NT2/D1 (cell line): ENCODE measurements around the gene PACS1.

ENCODE experiments used
- SUZ12 ChIP-seq: IDR thresholded peaks from 2 replicates; pipeline ENCODE4 v1.6.1; 2011; ENCODE audit not compliant: insufficient read length, insufficient read depth; ENCODE audit errors: extremely low read depth
- YY1 ChIP-seq: IDR thresholded peaks from 2 replicates; pipeline ENCODE4 v1.6.1; 2011; ENCODE audit not compliant: insufficient read length, insufficient read depth
- ZNF274 ChIP-seq: IDR thresholded peaks from 2 replicates; pipeline ENCODE4 v1.6.1; 2011; ENCODE audit warnings: mild to moderate bottlenecking, low read depth, low read length

DNA sequence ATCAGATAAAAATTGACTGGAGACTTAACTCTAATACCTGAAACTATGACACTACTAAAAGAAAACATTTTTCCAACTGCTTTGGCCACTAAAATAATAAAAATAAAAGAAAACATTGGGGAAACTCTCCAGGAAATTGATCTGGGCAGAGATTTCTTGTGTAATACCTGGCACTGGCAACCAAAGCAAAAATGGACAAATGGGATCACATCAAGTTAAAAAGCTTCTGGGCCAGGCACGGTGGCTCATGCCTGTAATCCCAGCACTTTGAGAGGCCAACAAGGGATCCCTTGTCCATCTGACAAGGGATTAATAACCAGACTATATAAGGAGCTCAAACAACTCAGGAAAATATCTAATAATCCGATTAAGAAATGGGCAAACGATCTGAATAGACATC is 133.8 kb downstream of the PACS1 start:
- TF ChIP-seq SUZ12 (no peak), YY1 (no peak), ZNF274 (no peak)
